CD14-positive monocyte (primary cell): ENCODE data around the gene CPEB2. TPM values are rescaled to one million over a fixed set of nuclear protein-coding genes. Genes with fewer than 3 reads are reported as not detected.

Experiments
- DNase-seq, 3 donors: peaks; one replicate each; pipeline ENCODE4 v3.0.0-alpha.2; 2011 to 2022
- H2AFZ ChIP-seq: 2 replicates; pipeline ENCODE4 v1.6.0; 2012; ENCODE audit warnings: mild to moderate bottlenecking, low read depth, low read length, inconsistent platforms; ENCODE audit not compliant: insufficient read depth, poor library complexity, severe bottlenecking
- H3K27ac ChIP-seq, 2 donors: 1 replicate in 1 of 2; 2 replicates in 1 of 2; pipeline ENCODE4 v1.5.1; 2012 to 2013; ENCODE audit warnings: low read length in 2 of 2, control low read depth in 1 of 2, inconsistent platforms in 1 of 2, low read depth in 1 of 2, mild to moderate bottlenecking in 1 of 2
- H3K27me3 ChIP-seq, 2 donors: one replicate each; pipeline versions ENCODE4 v1.6.0 to v1.6.1; 2011 to 2013; ENCODE audit warnings: low read length in 2 of 2; ENCODE audit not compliant: control insufficient read depth in 2 of 2, insufficient read depth in 2 of 2
- H3K36me3 ChIP-seq, 2 donors: replicated peaks in 1 of 2; 1 replicate in 1 of 2; 2 replicates in 1 of 2; pipeline versions ENCODE4 v1.5.1 to v1.6.1; 2012 to 2013; ENCODE audit warnings: low read length in 2 of 2, control low read depth in 1 of 2, inconsistent platforms in 1 of 2, mild to moderate bottlenecking in 1 of 2; ENCODE audit not compliant: insufficient read depth in 2 of 2, control insufficient read depth in 1 of 2
- H3K4me1 ChIP-seq, 2 donors: 1 replicate in 1 of 2; 2 replicates in 1 of 2; pipeline versions ENCODE4 v1.5.1 to v1.6.1; 2012 to 2013; ENCODE audit warnings: low read length in 2 of 2, control low read depth in 1 of 2, inconsistent platforms in 1 of 2, mild to moderate bottlenecking in 1 of 2, moderate library complexity in 1 of 2; ENCODE audit not compliant: insufficient read depth in 2 of 2, control insufficient read depth in 1 of 2
- H3K4me2 ChIP-seq: replicated peaks from 2 replicates; pipeline ENCODE3; 2012; ENCODE audit warnings: low read length, moderate library complexity, mild to moderate bottlenecking; ENCODE audit not compliant: poor library complexity, severe bottlenecking; ENCODE audit errors: extremely low read depth
- H3K4me3 ChIP-seq, 3 experiments: fragments of 200-600 bp in 1 of 3; sonication (generic) in 1 of 3; replicated peaks in 1 of 3; 1 replicate in 2 of 3; 2 replicates in 1 of 3; pipeline ENCODE4 v1.5.1; 2011 to 2013; ENCODE audit warnings: low read length in 3 of 3, mild to moderate bottlenecking in 3 of 3, control low read depth in 2 of 3, low read depth in 2 of 3, inconsistent platforms in 1 of 3, moderate library complexity in 1 of 3
- H3K79me2 ChIP-seq: 2 replicates; pipeline ENCODE4 v1.6.0; 2012; ENCODE audit warnings: mild to moderate bottlenecking, control low read depth, inconsistent platforms, low read length, moderate library complexity; ENCODE audit not compliant: insufficient read depth
- H3K9ac ChIP-seq: 2 replicates; pipeline ENCODE4 v1.6.0; 2017; ENCODE audit warnings: low read length, mild to moderate bottlenecking; ENCODE audit not compliant: insufficient read depth, poor library complexity, severe bottlenecking
- H3K9me3 ChIP-seq, 2 donors: replicated peaks in 1 of 2; 1 replicate in 1 of 2; 2 replicates in 1 of 2; pipeline versions ENCODE4 v1.5.1 to v1.6.1; 2012 to 2013; ENCODE audit warnings: low read length in 2 of 2, control low read depth in 1 of 2; ENCODE audit not compliant: control insufficient read depth in 1 of 2, insufficient read depth in 1 of 2
- H4K20me1 ChIP-seq: 2 replicates; pipeline ENCODE4 v1.6.0; 2012; ENCODE audit warnings: mild to moderate bottlenecking, low read length, control low read depth, moderate library complexity; ENCODE audit not compliant: insufficient read depth
- H3K27ac Mint-ChIP-seq, 7 donors: one replicate each; pipeline ENCODE4 v1.8.0; 2020; ENCODE audit warnings: mild to moderate bottlenecking in 7 of 7, mixed read lengths in 7 of 7, moderate library complexity in 6 of 7, inconsistent platforms in 2 of 7
- H3K27me3 Mint-ChIP-seq, 3 donors: one replicate each; pipeline ENCODE4 v1.8.0; 2021 to 2022; ENCODE audit warnings: low read depth in 3 of 3, mild to moderate bottlenecking in 3 of 3, mixed read lengths in 3 of 3, moderate library complexity in 3 of 3, inconsistent platforms in 1 of 3
- H3K36me3 Mint-ChIP-seq, 2 donors: one replicate each; pipeline ENCODE4 v1.8.0; 2020; ENCODE audit warnings: mixed read lengths in 2 of 2, inconsistent platforms in 1 of 2, mild to moderate bottlenecking in 1 of 2
- H3K4me1 Mint-ChIP-seq: one replicate; pipeline ENCODE4 v1.8.0; 2020; ENCODE audit warnings: mild to moderate bottlenecking, mixed read lengths
- H3K4me3 Mint-ChIP-seq, 2 donors: one replicate each; pipeline ENCODE4 v1.8.0; 2020; ENCODE audit warnings: mild to moderate bottlenecking in 2 of 2, mixed read lengths in 2 of 2, moderate library complexity in 1 of 2
- H3K9me3 Mint-ChIP-seq, 7 donors: one replicate each; pipeline ENCODE4 v1.8.0; 2020 to 2022; ENCODE audit warnings: mixed read lengths in 7 of 7, mild to moderate bottlenecking in 6 of 7, moderate library complexity in 6 of 7, inconsistent platforms in 2 of 7
- CTCF ChIP-seq: fragments of 200-600 bp; IDR thresholded peaks from one replicate; pipeline ENCODE4 v1.8.0; 2022; ENCODE audit warnings: antibody characterized with exemption, mild to moderate bottlenecking
- WGBS: methylation state at CpG from one replicate; pipeline ENCODE4 v1.1.5; 2013; ENCODE audit warnings: missing lambda C conversion rate; ENCODE audit not compliant: insufficient coverage; 5-methylcytosine and 5-hydroxymethylcytosine counted together
- intact Hi-C, 2 donors: fragments of 100-400 bp; cut with micrococcal nuclease; formaldehyde crosslinking; loops; one replicate each; pipeline versions ENCODE4 v1.15.0 to v1.15.1; 2023
- polyA plus RNA-seq, 3 donors: library from polyadenylated mRNA; depleted of rRNA in 1 of 3; unstranded in 2 of 3; stranded (reverse) in 1 of 3; fragments of 300-500 nt in 2 of 3; fragments of >200 nt in 1 of 3; fragmentation: Illumina TruSeq in 2 of 3; gene quantifications; 1 replicate in 2 of 3; 2 replicates in 1 of 3; pipeline ENCODE4 v1.2.3, GENCODE V29; 2012 to 2021

CPEB2 gene
- polyA plus RNA-seq, 3 donors = 1.6 to 8.2 (median 1.7) TPM

GRCh38 chr4:15015170-15015569 lies 12.9 kb downstream of the CPEB2 start:
- WGBS = no CpG with 5 or more reads among the region's 1 CpG
- H4K20me1 ChIP-seq = peaks cover 89% of the 10 kb centered on the region
- H3K27ac ChIP-seq = no peak overlapping the region
- Mint-ChIP-seq H3K4me1 (no peaks in the 10 kb centered on the region), H3K36me3 (peaks cover 63 to 76% of the 10 kb centered on the region in 2 donors), H3K27me3 (peaks cover 0 to 1% (median 0%) of the 10 kb centered on the region in 3 donors), H3K9me3 (no peaks in the 10 kb centered on the region), H3K4me3 (no peak overlapping the region), H3K27ac (no peak overlapping the region)
- no peaks in the 10 kb centered on the region for H3K9me3 ChIP-seq
- intact Hi-C loops = no loop called here
- H3K27me3 ChIP-seq = no peaks in the 10 kb centered on the region
- no peaks in the 10 kb centered on the region for H3K4me1 ChIP-seq
- peaks cover 46 to 85% of the 10 kb centered on the region in 2 donors for H3K36me3 ChIP-seq
- DNase-seq = no peak
- no peak overlapping the region for H2AFZ ChIP-seq
- peaks cover 28% of the 10 kb centered on the region for H3K79me2 ChIP-seq
- no peak overlapping the region for H3K4me2 ChIP-seq
- no peak overlapping the region for H3K9ac ChIP-seq
- TF ChIP-seq CTCF = no peak
- H3K4me3 ChIP-seq = no peak overlapping the region

- peaks cover 89% of the 10 kb centered on the region for H4K20me1 ChIP-seq
- Mint-ChIP-seq H3K36me3 (peaks cover 61 to 77% of the 10 kb centered on the region in 2 donors), H3K4me3 (no peak overlapping the region), H3K27ac (no peak overlapping the region), H3K27me3 (no peaks in the 10 kb centered on the region), H3K9me3 (no peaks in the 10 kb centered on the region), H3K4me1 (peaks cover 6% of the 10 kb centered on the region)
- H3K36me3 ChIP-seq = peaks cover 36 to 94% of the 10 kb centered on the region in 2 donors
- H3K4me1 ChIP-seq = no peaks in the 10 kb centered on the region
- no peak for DNase-seq
- intact Hi-C loops = no loop called here
- no peaks in the 10 kb centered on the region for H3K9me3 ChIP-seq
- H3K4me3 ChIP-seq = no peak overlapping the region
- no peak for TF ChIP-seq CTCF
- no peak overlapping the region for H3K9ac ChIP-seq
- no peak overlapping the region for H3K4me2 ChIP-seq
- peaks cover 22% of the 10 kb centered on the region for H3K79me2 ChIP-seq
- no peaks in the 10 kb centered on the region for H3K27me3 ChIP-seq
- no peak overlapping the region for H3K27ac ChIP-seq
- no peak overlapping the region for H2AFZ ChIP-seq
Observed at GRCh38 chr4:15018361-15018760, 16.1 kb downstream of the CPEB2 start.
